GF-D8 (cell line): ENCODE measurements around the gene RER1.
"Not testable (repeated sequence)": the region's sequence is repeated elsewhere in the genome, so short reads cannot be mapped to it uniquely, and the experiment has no call there.

Source experiments
- DNase-seq: peaks from one replicate; lab custom pipeline; 2025; lab: John Stamatoyannopoulos, UW

RER1 gene

GRCh38 chr1:2427976-2428375, 36.3 kb downstream of the RER1 start:
- no peak for DNase-seq

- DNase-seq: no peak
Observed at GRCh38 chr1:2428490-2428889, 36.8 kb downstream of the RER1 start.

- no peak for DNase-seq
Observed at GRCh38 chr1:2429780-2430591, 38.3 kb downstream of the RER1 start.

GRCh38 chr1:2430592-2430973, 38.9 kb downstream of the RER1 start:
- DNase-seq: no peak

- no peak for DNase-seq
Observed at GRCh38 chr1:2431103-2431502, 39.5 kb downstream of the RER1 start.

DNA sequence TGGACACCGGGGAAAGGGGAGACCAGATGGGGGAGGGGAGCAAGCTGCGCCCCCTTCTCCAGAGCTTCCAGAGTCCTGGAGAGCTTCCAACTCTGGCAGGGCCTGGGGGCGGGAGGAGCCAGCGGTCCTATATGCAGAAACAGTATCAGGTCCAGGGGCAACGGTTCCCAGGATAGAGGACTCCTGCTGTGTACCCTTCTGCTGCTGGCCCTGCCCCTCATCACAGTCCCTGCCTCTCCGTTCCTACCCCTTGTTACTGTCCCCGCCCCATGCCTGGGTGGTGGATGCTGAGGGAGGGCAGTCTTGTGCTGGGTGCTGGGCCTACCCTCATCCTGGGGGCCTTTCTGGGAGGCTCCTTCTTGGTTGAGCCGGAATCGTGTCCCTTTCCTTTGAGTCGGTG, 39.9 kb downstream of the RER1 start:
- no peak for DNase-seq

DNA sequence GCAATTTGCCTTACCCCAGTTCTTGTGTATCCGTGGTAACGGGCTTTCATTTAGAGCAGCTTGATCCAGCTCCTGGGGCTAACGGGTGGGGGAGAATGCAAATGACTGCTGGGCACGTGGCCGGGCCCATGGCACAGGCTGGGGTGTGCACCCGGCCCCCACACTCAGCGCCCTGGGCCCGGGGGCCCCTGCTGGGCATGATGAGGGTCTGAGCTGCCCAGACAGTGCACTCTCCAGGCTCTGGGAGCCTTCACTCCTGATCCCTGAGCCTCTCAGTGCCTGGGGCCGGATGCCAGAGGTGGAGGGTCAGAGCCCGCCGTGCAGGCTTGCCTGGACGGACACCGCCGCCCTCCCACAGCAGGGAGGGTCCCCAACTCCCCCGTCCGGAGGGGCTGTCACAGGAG, 40.8 kb downstream of the RER1 start:
- no peak for DNase-seq

DNA sequence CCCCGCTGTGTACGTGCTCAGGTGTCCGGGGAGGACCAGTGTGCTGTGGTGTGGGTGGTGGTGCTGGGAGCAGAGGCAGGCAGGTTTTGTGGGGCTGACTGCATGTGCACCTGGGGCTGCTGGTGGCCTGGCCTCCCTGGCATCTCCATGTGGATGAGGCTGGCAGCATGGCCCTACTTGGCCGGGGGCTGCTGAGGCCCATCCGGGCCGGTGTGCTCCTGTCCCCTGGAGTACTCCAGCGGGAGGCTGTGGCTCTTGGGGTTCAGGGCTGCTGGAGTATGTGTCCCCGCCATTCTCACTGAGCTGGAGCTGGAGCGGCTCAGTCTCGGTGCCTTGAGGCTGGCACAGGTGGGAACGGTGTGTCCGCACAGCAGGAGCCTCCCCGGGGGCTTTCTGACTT, 41.6 kb downstream of the RER1 start:
- DNase-seq: no peak

DNA sequence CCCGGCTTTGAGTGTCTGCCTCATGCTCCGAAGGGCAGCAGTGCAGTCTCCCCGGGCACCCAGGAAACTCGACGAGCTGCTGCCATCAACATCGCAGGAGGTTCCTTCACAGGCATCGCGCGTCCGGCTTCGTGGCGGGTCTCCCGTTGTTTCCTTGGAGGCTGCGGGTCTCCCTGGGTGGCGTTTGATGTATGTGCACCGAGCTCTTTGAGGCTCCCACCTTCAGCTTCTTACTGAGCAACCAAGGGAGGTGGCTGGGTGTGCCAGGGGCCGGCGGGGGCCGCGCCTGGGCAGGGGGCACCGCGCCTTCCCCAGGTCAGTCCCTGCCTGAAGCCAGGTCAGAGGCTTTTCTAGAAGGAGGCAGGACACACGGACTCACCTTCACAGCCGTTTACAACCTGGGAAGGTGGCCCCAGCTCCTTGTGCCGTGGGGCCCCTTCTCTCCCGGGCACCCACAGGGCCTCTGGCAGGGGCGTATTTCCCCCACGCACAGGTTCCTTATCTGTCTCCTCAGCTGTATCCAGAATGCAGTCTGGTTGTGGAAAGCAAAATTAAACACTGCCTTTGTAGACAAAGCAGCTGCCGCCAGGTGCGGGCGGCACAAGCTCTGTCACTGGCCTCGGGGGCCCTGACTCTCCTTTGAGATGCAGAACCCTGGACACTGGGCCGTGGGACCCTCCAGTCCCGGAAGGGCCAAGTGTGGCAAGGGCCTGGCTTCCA, 42.5 kb downstream of the RER1 start:
- no peak for DNase-seq

- DNase-seq: no peak
Observed at GRCh38 chr1:2435091-2435490, 43.5 kb downstream of the RER1 start.

GRCh38 chr1:2435746-2436355, 44.2 kb downstream of the RER1 start:
- DNase-seq: no peak

DNA sequence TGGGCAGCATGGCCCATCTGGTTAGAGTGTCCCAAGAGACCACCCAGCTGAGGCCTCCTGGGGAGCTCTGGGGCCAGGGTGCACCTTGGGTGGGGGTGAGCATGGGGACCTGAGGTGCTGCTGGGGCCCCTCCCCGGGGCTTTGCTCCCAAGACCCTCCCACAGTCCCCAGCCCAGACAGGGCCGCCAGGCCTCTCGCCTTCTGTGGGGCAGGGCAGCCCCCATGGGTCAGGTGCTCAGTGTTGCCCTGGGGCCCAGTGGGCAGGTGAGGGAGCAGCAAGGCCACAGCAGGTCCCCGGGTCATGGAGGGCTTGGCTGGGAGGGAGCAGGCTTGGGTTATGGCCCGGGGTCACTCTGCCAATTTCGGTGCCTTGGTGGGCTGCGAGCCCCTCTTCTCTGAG, 45.2 kb downstream of the RER1 start:
- no peak for DNase-seq

DNA sequence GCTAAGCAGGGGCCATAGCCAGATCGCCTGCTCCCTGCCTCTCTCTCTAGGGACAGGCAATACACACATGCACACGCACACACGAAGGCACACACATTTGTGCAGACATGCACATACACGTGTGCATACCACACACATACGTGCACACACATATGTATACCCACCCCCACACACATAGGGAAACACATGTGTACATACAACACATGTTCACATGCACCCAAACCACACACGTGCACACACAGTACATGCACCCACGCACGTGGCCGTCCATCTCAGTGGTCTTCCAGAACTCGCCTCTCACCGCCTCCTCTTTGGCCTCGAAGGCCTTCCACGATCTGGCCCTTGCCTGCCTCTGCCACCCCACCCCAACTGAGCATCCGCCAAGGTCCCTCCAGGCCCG, 46.0 kb downstream of the RER1 start:
- DNase-seq: no peak

- DNase-seq: no peak
Observed at GRCh38 chr1:2438038-2438437, 46.4 kb downstream of the RER1 start.

DNA sequence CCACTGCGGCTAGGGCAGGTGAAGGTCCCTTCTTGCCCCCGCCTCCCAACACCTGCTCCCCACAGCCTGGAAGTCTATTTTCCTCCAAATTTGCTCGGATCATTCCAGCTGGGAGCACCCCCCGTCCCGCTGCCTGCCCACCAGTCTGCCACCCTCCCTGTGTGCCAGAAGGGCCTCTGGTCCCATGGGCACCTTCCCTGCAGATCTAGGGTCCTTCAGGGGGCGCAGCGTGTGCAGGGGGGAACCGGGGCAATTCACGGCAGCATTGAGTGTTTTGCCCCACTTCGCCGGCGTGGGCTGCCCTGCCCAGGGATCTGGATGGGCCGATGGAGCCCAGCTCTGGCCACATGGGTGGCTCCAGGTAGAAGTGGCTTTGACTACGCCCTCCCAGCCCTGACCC, 47.0 kb downstream of the RER1 start:
- DNase-seq: no peak

GRCh38 chr1:2439369-2439768, 47.7 kb downstream of the RER1 start:
- no peak for DNase-seq

- not testable (repeated sequence) for DNase-seq
Observed at GRCh38 chr1:2440346-2440745, 48.7 kb downstream of the RER1 start.

DNA sequence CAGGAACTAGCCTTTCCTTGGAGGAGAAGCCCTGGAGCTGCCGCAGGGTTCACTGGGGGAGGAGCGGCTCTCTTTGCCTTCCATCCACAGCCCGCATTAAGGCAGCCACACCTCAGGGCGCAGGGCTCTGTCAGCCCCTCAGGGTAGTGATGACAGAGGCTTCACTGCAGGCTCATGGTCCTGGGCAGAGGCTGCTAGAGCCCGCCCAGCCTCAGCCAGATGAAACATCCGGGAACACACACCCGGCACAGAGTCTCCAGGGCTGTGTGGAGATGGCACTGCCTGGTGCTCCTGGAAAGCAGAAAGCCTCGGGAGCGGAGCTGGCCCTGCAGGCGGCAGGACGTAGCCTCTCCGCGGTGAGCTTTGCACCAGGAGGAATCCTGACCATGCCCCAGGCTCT, 50.1 kb downstream of the RER1 start:
- DNase-seq: no peak

DNA sequence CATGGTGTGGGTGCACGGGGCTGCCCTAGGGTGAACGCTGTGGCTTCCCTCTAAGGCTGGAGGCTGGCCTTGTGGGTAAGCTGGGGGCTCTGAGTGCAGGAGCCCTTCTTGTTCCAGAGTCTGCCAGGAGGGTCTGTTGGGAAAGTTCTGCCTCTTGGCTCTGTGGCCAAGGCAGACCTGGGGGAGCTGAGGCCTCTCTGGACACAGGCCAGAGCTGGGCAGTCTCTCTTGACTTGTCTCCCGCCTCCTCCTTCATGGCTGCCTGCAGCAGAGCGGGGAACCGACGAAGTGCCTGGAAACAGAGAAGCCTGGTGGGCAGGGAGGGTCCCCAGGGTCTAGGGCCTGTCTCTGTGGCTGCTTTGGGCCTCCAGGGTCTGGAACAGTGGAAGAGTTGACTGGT, 51.0 kb downstream of the RER1 start:
- DNase-seq: no peak

- DNase-seq: no peak
Observed at GRCh38 chr1:2443277-2444137, 51.9 kb downstream of the RER1 start.

DNA sequence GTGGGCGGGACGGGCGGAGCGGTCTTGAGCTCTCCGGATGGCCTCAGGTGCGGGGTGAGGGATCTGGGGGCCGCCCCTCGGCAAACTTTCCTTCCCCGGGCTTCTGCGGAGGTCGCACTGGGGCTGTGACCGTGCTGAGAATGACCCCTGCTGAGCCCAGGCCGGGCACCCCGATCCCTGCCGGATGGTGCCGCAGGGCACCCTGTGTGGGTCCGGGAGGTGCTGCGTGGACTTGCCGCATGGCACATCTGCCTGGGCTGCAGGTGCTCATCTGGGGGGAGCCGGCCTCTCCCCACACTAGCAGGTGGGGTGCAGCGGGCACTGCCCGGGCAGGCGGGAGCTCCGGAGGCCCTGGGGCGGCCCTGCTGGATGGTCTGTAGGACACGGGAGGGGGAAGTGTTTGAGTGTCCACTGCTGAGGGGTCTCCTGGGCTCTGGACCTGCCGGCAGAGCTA, 52.5 kb downstream of the RER1 start:
- no peak for DNase-seq

GRCh38 chr1:2445162-2445822, 53.7 kb downstream of the RER1 start:
- DNase-seq: no peak
